ENCODE results near the gene GPR42. TPM values are rescaled to one million over a fixed set of nuclear protein-coding genes. Genes with fewer than 3 reads are reported as not detected.

The GPR42 gene
- total and polyA plus RNA-seq, 9 donors: not detected

DNA sequence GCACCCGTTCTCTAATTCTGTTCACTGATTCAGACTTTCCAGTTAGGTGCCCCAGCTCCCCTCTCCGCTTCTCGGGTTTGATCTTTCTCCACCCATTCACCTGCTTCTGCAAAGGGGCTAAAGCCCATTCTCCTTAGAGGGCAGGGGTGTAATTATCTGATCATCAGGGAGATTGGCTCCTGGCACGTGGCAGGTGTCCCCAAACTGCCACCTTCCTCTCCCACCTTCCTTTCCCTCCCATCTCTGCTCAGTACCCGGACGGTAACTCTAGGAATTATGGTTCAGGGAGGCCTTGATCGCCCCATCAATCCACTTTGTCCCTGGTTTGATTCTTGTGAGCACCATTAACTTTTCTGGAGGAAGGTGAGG is 23.0 kb upstream of the GPR42 start:
- no peak overlapping the region for H3K4me3 ChIP-seq
- WGBS, 3 donors: 82% methylated on average over 7 of the region's 7 CpGs

DNA sequence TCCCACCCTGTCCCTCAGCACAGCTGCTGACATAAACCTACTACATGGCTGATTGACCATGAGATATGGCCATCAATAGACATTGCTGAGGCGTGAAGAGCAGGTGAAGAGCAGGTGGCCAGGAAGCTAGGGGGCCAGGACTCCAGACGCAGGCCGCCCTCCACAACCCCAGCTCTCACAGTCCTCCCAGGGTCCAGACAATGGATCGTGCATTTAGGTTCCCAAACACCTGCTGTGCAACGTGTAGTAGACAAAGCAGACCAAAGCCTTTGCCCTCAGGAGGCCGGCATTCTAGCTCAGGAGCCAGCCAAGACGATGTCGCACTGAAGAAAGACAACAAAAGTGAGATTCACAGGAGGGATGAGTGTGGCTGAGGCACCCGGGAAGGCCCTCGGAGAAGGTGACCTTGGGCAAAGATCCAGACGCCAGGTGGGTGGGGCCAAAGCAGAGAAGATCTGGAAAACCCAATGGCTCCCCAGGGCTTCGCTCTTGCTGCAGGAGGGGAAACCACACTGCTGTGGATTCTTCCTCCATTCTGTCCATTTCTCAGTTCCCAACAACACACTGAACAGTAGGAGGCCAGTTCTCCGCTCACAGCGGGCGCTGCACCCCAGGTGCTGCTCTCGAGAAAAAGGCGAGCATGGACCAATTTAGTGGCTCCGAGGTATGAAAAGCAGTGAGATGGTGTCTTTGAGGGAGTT is 21.8 kb upstream of the GPR42 start:
- intact Hi-C loops (cut with DNase I): loop anchor here in 3 of 4 donors (5.0 to 10.0 kb wide), 3 partner anchors 74 to 146 kb away; partner anchors contain the start of gene KRTDAP (in 1 of the 3)
- Histone ChIP-seq H3K4me3 (no peak overlapping the region), H3K9me3 (no peaks in the 10 kb centered on the region), H3K36me3 (no peaks in the 10 kb centered on the region), H3K4me1 (ENCODE audit: insufficient read depth) (peaks cover 3% of the 10 kb centered on the region), H3K27me3 (no peaks in the 10 kb centered on the region), H3K27ac (peak overlapping the region in 1 of 2 donors; percentile 72)
- 40 to 57% (median 50%) methylated on average over 18 of the region's 18 CpGs for WGBS, 3 donors
- peak; percentile 86 to 88 (median 86) for DNase-seq
- TF ChIP-seq, protein P1, sequence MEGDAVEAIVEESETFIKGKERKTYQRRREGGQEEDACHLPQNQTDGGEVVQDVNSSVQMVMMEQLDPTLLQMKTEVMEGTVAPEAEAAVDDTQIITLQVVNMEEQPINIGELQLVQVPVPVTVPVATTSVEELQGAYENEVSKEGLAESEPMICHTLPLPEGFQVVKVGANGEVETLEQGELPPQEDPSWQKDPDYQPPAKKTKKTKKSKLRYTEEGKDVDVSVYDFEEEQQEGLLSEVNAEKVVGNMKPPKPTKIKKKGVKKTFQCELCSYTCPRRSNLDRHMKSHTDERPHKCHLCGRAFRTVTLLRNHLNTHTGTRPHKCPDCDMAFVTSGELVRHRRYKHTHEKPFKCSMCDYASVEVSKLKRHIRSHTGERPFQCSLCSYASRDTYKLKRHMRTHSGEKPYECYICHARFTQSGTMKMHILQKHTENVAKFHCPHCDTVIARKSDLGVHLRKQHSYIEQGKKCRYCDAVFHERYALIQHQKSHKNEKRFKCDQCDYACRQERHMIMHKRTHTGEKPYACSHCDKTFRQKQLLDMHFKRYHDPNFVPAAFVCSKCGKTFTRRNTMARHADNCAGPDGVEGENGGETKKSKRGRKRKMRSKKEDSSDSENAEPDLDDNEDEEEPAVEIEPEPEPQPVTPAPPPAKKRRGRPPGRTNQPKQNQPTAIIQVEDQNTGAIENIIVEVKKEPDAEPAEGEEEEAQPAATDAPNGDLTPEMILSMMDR (IDR thresholded peaks at IDR 0.05): no peak
- TF ChIP-seq EP300 (IDR thresholded peaks at IDR 0.05) (no peak), POLR2A (IDR thresholded peaks at IDR 0.05) (no peak)

More for the DNA sequence above, 23.0 kb upstream of the GPR42 start:
- TF ChIP-seq POLR2A (IDR thresholded peaks at IDR 0.05) (no peak), EP300 (IDR thresholded peaks at IDR 0.05) (no peak)
- TF ChIP-seq, protein P1 (IDR thresholded peaks at IDR 0.05): no peak
- intact Hi-C loops (cut with DNase I): loop anchor here in 3 of 4 donors (5.0 to 10.0 kb wide), 3 partner anchors 73 to 147 kb away; partner anchors contain the start of gene KRTDAP (in 1 of the 3)
- Histone ChIP-seq H3K36me3 (no peaks in the 10 kb centered on the region), H3K27ac (no peak overlapping the region), H3K9me3 (no peaks in the 10 kb centered on the region), H3K27me3 (no peaks in the 10 kb centered on the region), H3K4me1 (ENCODE audit: insufficient read depth) (peaks cover 3% of the 10 kb centered on the region)
- peak in 1 of 5 donors; percentile 7 for DNase-seq

DNA sequence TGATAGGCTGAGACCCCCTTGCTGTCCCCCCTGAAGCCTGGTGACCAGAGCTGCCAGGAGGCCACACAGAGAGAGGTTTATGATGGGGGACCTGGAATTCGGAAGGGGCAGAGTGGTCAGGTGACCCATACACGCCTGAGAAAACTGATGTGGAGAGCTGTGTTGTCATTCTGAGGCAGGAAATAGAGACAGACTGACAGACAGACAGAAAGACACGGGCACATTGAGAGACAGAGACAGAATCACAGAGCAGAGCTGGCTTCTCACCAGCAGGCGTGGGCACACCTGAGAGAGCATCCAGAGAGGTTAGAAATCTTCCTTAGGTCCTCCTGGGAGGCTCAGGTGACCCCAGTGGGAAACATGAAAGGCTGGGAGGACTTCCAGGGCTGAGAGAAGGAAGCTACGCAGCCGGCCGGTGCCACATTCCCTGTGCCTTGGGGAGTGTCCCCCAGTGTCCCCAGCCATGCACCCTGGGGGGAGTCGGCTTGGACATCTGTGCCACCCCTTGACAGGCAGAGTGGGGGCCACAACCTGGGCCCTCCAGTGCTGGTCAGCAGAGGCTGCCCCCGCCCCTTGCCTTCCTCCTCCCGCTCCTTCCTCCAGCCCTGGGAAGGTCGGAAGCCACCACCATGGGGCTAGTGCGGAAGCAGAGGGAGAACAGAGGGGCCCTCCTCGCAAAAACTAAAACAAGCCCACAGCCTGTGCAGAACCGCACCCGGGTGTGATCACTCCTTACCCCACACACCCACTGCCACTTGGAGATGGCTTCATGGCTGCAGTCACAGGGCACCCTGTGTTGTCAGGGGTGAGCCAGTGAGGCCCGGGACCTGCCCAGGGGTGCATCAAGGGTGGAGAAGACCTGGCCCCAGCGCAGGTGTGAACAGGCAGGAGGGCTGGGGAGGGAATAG is 21.0 kb upstream of the GPR42 start:
- Histone ChIP-seq H3K27ac (peak overlapping the region in 1 of 2 donors; percentile 72), H3K4me1 (ENCODE audit: insufficient read depth) (peaks cover 3% of the 10 kb centered on the region), H3K9me3 (no peaks in the 10 kb centered on the region), H3K36me3 (no peaks in the 10 kb centered on the region), H3K4me3 (no peak overlapping the region), H3K27me3 (no peaks in the 10 kb centered on the region)
- intact Hi-C loops (cut with DNase I): loop anchor here (5.0 to 10.0 kb wide), 4 partner anchors 75 to 147 kb away; partner anchors contain the start of gene KRTDAP (in 2 of the 4)
- peak in 4 of 5 donors; percentile 19 to 41 (median 29) for DNase-seq
- WGBS, 3 donors: 40 to 57% (median 54%) methylated on average over 14 to 17 of the region's 17 CpGs
- TF ChIP-seq POLR2A (IDR thresholded peaks at IDR 0.05) (no peak), EP300 (IDR thresholded peaks at IDR 0.05) (no peak)
- TF ChIP-seq, protein P1 (IDR thresholded peaks at IDR 0.05): no peak

DNA sequence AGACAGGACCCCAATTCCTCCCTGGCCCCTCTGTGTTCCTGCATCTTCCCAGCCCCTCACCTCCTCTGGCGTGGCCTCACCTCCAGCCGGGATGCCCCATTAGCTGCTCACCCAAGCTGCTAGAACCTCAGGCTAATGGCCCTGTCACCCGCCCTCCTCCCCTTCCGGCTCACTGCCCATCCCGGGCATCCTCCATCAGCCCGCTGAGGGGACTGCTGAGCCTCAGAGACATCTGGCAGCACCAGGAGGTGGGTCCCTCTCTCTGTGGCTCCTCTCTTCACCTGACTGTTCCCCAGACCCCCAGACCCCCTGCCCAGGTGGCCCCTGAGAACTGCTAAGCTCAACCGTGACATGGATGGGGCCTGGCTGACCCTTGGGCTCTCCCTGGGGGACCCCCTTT is 20.3 kb upstream of the GPR42 start:
- WGBS, 3 donors: 73 to 86% (median 78%) methylated on average over 7 of the region's 7 CpGs
- H3K27me3 ChIP-seq: no peaks in the 10 kb centered on the region
- intact Hi-C loops (cut with DNase I): loop anchor here in 3 of 4 donors (5.0 to 10.0 kb wide), 3 partner anchors 78 to 147 kb away; partner anchors contain the start of gene KRTDAP (in 1 of the 3)

More for the DNA sequence above, 20.3 kb upstream of the GPR42 start:
- H3K9me3 ChIP-seq: no peaks in the 10 kb centered on the region
- peak; percentile 11 to 35 (median 23) for DNase-seq
- H3K4me1 ChIP-seq (ENCODE audit: insufficient read depth): peaks cover 3% of the 10 kb centered on the region
- peak overlapping the region in 1 of 2 donors; percentile 72 for H3K27ac ChIP-seq
- no peak overlapping the region for H3K4me3 ChIP-seq
- H3K36me3 ChIP-seq: no peaks in the 10 kb centered on the region
- no peak for TF ChIP-seq EP300 (IDR thresholded peaks at IDR 0.05)
- TF ChIP-seq, protein P1 (IDR thresholded peaks at IDR 0.05): no peak
- TF ChIP-seq POLR2A (IDR thresholded peaks at IDR 0.05): no peak

All from ovary (tissue), 9 donors.